ENCODE measurements around the gene NDUFB2.
A peak's percentile ranks its signal among the peaks of the same experiment; 100 is the strongest.

The NDUFB2 gene

DNA sequence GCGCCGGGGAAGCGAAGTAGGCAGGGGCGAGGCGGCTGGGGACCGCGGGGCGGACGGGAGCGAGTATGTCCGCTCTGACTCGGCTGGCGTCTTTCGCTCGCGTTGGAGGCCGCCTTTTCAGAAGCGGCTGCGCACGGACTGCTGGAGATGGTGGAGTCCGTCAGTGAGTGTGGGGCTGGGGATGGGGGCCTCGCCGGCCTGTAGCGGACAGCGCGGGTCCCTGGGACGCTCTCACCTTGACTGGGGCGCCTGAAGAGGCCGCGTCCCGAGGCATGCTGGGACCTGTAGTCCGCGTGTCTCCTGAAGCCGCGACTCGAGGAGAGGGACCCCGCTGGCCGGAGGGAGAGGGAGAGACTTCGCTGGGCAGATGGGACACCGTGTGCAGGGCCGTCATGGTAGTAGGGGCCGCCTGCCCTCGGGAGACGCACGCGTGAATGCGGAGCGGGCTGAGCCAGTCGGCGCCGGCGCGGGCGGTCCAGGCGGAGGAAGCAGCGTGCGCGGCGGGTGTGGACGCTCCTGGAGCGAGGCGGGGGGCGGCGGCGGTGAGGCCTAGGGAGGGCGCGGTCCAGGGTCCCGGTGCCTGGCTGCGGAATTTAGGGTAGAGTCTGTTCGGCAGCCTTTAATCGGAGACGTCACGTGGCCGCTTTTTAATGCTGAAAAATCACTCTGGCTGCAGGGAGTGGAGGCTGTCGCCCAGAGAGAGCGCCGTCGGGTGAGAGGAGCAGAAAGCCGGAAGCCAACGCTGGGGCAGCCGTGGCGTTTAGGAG is at the start of gene NDUFB2:
NDUFB2 (plus strand) TSS at position 29 of the 767 bp plus-strand sequence; CDS start at position 66, 37 bp downstream.
- Histone ChIP-seq H3K9ac (peak within 1 kb of the TSS; percentile 51), H3K27ac (peak within 1 kb of the TSS; percentile 91), H3K36me3 (ENCODE audit: control insufficient read depth, insufficient read depth, low read length) (no peaks in the 10 kb centered on the region), H3K79me2 (peaks cover 26% of the 10 kb centered on the region), H3K4me3 (ENCODE audit: low read depth, low read length) (peak within 1 kb of the TSS; percentile 86), H3K4me2 (ENCODE audit: low read length) (peak within 1 kb of the TSS; percentile 81), H2AFZ (peak within 1 kb of the TSS; percentile 87), H3K27me3 (ENCODE audit: control insufficient read depth, insufficient read depth, low read length) (no peaks in the 10 kb centered on the region), H3K4me1 (peaks cover 11% of the 10 kb centered on the region), H3K9me3 (ENCODE audit: control insufficient read depth, low read length) (no peaks in the 10 kb centered on the region)
- TF ChIP-seq, protein P1, sequence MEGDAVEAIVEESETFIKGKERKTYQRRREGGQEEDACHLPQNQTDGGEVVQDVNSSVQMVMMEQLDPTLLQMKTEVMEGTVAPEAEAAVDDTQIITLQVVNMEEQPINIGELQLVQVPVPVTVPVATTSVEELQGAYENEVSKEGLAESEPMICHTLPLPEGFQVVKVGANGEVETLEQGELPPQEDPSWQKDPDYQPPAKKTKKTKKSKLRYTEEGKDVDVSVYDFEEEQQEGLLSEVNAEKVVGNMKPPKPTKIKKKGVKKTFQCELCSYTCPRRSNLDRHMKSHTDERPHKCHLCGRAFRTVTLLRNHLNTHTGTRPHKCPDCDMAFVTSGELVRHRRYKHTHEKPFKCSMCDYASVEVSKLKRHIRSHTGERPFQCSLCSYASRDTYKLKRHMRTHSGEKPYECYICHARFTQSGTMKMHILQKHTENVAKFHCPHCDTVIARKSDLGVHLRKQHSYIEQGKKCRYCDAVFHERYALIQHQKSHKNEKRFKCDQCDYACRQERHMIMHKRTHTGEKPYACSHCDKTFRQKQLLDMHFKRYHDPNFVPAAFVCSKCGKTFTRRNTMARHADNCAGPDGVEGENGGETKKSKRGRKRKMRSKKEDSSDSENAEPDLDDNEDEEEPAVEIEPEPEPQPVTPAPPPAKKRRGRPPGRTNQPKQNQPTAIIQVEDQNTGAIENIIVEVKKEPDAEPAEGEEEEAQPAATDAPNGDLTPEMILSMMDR (IDR thresholded peaks at IDR 0.05) = peak; percentile 5

DNA sequence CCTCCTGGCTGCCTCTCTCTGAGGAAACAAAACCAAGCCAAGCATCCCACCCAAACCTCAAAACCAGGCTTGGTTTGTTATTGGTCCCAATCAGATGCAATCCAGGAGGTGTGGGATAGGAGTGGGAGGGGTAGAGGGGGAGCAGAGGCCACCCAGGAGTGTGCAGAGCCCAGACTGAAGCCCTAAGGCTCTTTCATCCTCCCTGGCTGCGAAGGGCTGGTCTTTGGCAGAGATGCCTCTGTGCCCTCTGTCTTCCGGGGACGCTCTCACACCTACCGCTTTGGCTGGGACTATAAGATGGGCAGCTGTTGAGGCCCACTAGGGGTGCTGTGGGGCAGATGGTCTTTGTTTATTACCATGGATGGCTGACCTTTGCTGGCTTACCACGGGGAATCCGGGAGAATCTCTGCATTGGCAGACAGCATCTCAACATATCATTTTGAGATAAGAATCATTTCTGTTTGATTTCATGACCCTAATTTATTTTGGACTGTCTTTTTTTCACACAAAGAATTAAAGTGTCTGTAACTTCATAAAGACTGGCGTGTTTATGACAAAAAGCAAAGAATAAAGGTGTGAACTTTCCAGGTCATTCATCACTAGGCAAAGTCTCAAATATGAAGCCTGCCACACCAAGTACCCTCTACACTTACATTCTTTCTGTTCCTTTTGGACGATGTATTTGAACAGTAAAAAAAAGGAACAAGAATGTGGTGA is 49.4 kb upstream of the NDUFB2 start:
- no peaks in the 10 kb centered on the region for H3K79me2 ChIP-seq
- no peak overlapping the region for H3K27ac ChIP-seq
- H3K4me3 ChIP-seq (ENCODE audit: low read depth, low read length) = no peak overlapping the region
- no peaks in the 10 kb centered on the region for H3K27me3 ChIP-seq (ENCODE audit: control insufficient read depth, insufficient read depth, low read length)
- no peak overlapping the region for H3K4me2 ChIP-seq (ENCODE audit: low read length)
- no peaks in the 10 kb centered on the region for H3K9me3 ChIP-seq (ENCODE audit: control insufficient read depth, low read length)
- peak overlapping the region; percentile 77 for H2AFZ ChIP-seq
- H3K4me1 ChIP-seq = peaks cover 3% of the 10 kb centered on the region
- H3K36me3 ChIP-seq (ENCODE audit: control insufficient read depth, insufficient read depth, low read length) = no peaks in the 10 kb centered on the region
- no peak overlapping the region for H3K9ac ChIP-seq
- TF ChIP-seq, protein P1 (IDR thresholded peaks at IDR 0.05) = peak; percentile 71

DNA sequence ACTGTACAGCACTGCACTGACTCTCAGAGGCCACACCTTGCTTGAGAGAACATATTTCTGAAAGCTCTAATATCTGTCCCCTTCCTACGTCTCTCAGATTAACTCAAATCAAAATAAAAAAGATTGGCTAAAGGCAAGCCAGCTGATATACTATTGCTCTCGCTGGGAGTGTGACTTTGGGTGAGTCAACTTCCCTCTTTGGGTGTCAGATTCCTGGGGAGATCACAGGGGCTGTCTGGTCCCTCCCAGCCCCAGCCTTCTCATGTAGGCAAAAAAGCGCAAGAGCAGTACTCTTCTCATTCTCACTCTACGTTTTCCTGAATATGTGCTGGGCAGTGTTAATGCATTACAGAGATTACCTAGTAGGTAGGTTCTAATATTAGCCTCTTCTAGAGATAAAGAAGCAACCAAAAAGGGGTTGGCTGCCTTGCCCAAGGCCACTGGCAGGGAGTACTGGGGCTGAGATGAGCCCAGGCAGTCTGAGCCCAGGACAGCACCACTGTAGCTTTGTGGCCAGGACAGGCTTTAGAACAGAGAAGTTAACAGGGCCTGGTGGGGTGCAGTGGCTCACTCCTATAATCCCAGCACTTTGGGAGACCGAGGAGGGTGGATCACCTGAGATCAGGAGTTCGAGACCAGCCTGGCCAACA is 46.8 kb upstream of the NDUFB2 start:
- Histone ChIP-seq H3K4me3 (ENCODE audit: low read depth, low read length) (no peak overlapping the region), H3K36me3 (ENCODE audit: control insufficient read depth, insufficient read depth, low read length) (no peaks in the 10 kb centered on the region), H3K79me2 (no peaks in the 10 kb centered on the region), H3K9ac (no peak overlapping the region), H3K27ac (no peak overlapping the region), H3K27me3 (ENCODE audit: control insufficient read depth, insufficient read depth, low read length) (no peaks in the 10 kb centered on the region), H2AFZ (no peak overlapping the region), H3K4me1 (peaks cover 3% of the 10 kb centered on the region), H3K9me3 (ENCODE audit: control insufficient read depth, low read length) (no peaks in the 10 kb centered on the region), H3K4me2 (ENCODE audit: low read length) (no peak overlapping the region)
- TF ChIP-seq, protein P1 (IDR thresholded peaks at IDR 0.05) = no peak

DNA sequence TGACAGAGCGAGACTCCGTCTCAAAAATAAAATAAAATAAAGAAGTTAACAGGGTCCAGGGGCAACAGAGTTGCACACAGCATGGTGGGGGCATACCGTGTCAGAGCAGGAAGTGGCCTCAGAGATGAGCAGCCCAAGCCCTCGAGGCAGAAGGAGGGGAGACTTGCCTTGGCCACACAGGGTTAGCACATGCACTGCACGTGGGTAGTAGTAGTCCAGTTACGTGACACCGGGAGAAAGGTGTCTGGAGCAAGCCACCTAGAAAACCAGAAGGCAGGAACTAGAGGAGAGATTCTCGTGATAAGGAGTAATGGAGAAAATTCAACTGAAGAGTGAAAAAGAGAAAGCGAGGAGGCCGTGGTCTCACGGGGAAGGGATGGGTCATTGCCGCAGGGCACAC is 46.1 kb upstream of the NDUFB2 start:
- Histone ChIP-seq H3K4me1 (peaks cover 3% of the 10 kb centered on the region), H3K9me3 (ENCODE audit: control insufficient read depth, low read length) (no peaks in the 10 kb centered on the region), H3K27ac (no peak overlapping the region), H3K27me3 (ENCODE audit: control insufficient read depth, insufficient read depth, low read length) (no peaks in the 10 kb centered on the region), H3K9ac (no peak overlapping the region), H3K4me2 (ENCODE audit: low read length) (no peak overlapping the region), H3K36me3 (ENCODE audit: control insufficient read depth, insufficient read depth, low read length) (no peaks in the 10 kb centered on the region), H3K4me3 (ENCODE audit: low read depth, low read length) (no peak overlapping the region), H3K79me2 (no peaks in the 10 kb centered on the region), H2AFZ (no peak overlapping the region)
- TF ChIP-seq, protein P1 (IDR thresholded peaks at IDR 0.05) = no peak

Data from parathyroid adenoma (tissue), 2 donors.